ENCODE data around the gene ENTPD2.

DNA sequence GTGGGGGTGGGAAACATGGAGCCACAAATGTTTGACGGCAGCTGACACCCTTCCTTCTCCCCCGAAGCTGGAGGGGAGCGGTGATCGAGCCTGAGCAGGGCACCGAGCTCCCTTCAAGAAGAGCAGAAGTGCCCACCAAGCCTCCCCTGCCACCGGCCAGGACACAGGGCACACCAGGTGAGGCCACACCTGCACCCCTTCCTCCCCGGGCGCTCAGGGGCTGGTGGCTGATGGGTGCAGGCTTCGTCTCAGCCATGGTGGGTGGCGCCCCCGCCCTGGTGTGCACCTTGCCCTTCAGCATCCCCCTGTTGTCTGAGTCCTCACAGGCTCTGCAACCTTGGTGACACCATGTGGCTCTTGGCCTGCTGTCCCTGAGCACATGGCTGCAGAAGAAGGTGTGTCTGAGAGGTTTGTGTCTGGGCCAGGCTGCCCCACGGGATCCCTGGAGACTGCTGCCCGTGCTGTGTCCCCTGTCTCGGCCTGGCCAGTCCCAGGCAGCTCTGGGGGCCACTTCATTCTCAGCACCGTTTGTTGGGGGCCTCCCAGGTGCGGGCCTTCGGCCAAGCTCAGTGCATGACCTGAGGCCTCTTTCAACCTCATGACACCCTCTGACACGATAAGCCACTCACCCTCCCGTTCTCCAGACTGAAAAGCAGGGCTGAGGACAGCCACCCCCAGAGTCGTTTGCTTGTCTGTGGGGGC, 44.1 kb upstream of the ENTPD2 start:
- TF ChIP-seq CTCF (IDR thresholded peaks at IDR 0.05; ENCODE audit: insufficient read depth, low read length, poor library complexity, severe bottlenecking): no peak
- TF ChIP-seq EZH2phosphoT487 (conservative IDR thresholded peaks at IDR 0.05; ENCODE audit: low read length): no peak
